Hepatocyte (in vitro differentiated cells): Measurements from ENCODE around the gene SLMAP.

ENCODE experiments used
- CTCF ChIP-seq: fragments of 200-600 bp; sonication (generic); IDR thresholded peaks from 2 replicates; pipeline ENCODE4 v1.5.1; 2016; ENCODE audit warnings: antibody characterized with exemption, mild to moderate bottlenecking; ENCODE audit not compliant: poor library complexity
- EZH2 ChIP-seq: fragments of 200-600 bp; sonication (generic); IDR thresholded peaks from 2 replicates; pipeline ENCODE4 v1.6.1; 2016; ENCODE audit warnings: antibody characterized with exemption, mild to moderate bottlenecking, borderline replicate concordance
- EZH2phosphoT487 ChIP-seq: fragments of 200-600 bp; sonication (generic); IDR thresholded peaks from one replicate; pipeline ENCODE4 v1.6.1; 2018; ENCODE audit warnings: antibody characterized with exemption, mild to moderate bottlenecking, low read depth, moderate library complexity; ENCODE audit not compliant: unreplicated experiment, severe bottlenecking

GRCh38 chr3:57808961-57809608 is 53.0 kb downstream of the SLMAP start:
- TF ChIP-seq CTCF (no peak), EZH2 (no peak), EZH2phosphoT487 (no peak)
